Fibroblast of lung (primary cell): Measurements from ENCODE around the gene SLC8A2.

Source experiments
- EZH2 ChIP-seq: IDR thresholded peaks from 2 replicates; pipeline ENCODE4 v1.5.1; 2012; ENCODE audit warnings: low read length, control low read depth, mild to moderate bottlenecking; ENCODE audit errors: missing control alignments
- TF ChIP-seq, protein P1 (sequence below), 2 donors: IDR thresholded peaks in 1 of 2; conservative IDR thresholded peaks in 1 of 2; 1 replicate in 1 of 2; 2 replicates in 1 of 2; pipeline ENCODE4 v1.5.1; 2011 to 2012; ENCODE audit warnings: low read length in 2 of 2, control low read depth in 1 of 2, inconsistent platforms in 1 of 2, low read depth in 1 of 2, mild to moderate bottlenecking in 1 of 2

DNA sequence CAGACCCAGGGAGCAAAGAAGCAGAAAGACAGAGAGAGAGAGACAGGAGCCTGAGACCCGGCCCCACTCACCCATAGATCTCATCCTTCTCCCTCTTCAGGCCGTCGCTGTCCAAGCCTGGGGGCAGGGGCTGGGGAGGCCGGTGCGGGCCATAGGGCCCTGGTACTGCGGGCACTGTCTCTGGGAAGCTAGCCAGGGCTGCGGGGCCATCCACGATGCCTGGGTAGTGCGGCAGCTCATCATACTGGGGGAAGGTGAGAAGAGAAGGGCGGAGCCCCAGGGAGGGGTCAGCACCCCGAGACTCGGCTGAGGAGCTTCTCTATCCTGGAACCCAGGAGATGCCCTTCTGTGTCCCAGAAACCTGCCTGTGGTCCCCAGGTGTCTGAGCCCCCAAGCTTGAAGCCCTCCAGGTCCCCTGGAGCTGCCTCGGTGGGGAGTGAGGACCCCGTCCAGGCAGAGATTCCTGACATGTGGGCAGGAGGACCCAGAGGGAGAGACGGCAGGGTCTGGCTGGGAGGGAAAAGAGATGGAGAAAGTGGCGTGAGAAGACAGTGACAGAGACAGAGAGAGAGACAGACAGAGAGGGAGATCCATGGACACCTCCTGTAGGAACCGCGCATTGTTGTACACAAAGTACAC is 54.5 kb downstream of the SLC8A2 start:
- TF ChIP-seq EZH2 = no peak
- TF ChIP-seq, protein P1, sequence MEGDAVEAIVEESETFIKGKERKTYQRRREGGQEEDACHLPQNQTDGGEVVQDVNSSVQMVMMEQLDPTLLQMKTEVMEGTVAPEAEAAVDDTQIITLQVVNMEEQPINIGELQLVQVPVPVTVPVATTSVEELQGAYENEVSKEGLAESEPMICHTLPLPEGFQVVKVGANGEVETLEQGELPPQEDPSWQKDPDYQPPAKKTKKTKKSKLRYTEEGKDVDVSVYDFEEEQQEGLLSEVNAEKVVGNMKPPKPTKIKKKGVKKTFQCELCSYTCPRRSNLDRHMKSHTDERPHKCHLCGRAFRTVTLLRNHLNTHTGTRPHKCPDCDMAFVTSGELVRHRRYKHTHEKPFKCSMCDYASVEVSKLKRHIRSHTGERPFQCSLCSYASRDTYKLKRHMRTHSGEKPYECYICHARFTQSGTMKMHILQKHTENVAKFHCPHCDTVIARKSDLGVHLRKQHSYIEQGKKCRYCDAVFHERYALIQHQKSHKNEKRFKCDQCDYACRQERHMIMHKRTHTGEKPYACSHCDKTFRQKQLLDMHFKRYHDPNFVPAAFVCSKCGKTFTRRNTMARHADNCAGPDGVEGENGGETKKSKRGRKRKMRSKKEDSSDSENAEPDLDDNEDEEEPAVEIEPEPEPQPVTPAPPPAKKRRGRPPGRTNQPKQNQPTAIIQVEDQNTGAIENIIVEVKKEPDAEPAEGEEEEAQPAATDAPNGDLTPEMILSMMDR (conservative IDR thresholded peaks at IDR 0.05 in 1 of 2, IDR thresholded peaks at IDR 0.05 in 1 of 2; ENCODE audit: low read depth in 1 of 2, low read length in 2 of 2) = no peak
